Measurements from ENCODE around the gene DCTN2. TPM values are rescaled to one million over a fixed set of nuclear protein-coding genes. Genes with fewer than 3 reads are reported as not detected.

The DCTN2 gene
- polyA plus RNA-seq, 1 donor (not counting 4 experiments of a cell fraction or from before 2014, with no cell fraction given) = 132 TPM

DNA sequence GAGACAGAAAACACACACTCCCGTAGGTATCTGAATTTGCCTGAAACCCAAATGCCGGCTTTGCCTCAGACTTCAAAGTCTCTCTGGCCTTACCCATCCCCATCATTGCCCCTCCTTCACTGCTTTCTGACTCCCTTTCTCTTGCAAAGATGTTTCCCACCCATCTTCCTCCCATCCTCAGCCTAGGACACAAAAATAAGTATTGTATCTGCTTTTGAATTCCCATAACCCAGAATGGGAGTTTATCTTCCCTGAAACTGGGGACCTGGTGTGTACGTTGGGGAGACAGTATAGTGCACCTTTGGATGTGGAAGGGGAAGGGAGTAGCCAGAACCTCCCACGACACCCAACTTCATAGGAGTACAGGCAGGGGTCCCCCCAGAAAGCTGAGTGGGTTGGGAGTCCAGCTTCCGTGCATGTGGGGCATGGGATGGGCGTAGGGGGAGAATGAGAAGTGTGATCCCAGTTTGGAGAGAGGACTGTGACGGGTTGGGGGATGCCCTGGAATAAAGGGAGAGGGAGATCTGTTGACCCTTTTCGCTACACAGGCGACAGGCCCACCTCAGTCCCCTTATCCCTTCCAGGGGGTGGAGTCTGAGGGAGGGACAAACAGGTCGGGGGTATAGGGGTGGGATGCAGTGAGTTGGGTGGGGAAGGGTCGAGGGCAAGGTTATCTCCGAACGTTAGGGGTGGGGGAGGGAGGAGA, 2.4 kb upstream of the DCTN2 start:
- dilution Hi-C loops (cut with MboI; ENCODE audit: extremely low pct_ligation_motif_present, low sequenced_read_pairs) = no loop called here
- no peak overlapping the region for H3K9ac ChIP-seq (ENCODE audit: control insufficient read depth, extremely low read depth, insufficient read depth, low read length)
- no peak for TF ChIP-seq EZH2 (IDR thresholded peaks at IDR 0.05; ENCODE audit: low read length)
- TF ChIP-seq, protein P1, sequence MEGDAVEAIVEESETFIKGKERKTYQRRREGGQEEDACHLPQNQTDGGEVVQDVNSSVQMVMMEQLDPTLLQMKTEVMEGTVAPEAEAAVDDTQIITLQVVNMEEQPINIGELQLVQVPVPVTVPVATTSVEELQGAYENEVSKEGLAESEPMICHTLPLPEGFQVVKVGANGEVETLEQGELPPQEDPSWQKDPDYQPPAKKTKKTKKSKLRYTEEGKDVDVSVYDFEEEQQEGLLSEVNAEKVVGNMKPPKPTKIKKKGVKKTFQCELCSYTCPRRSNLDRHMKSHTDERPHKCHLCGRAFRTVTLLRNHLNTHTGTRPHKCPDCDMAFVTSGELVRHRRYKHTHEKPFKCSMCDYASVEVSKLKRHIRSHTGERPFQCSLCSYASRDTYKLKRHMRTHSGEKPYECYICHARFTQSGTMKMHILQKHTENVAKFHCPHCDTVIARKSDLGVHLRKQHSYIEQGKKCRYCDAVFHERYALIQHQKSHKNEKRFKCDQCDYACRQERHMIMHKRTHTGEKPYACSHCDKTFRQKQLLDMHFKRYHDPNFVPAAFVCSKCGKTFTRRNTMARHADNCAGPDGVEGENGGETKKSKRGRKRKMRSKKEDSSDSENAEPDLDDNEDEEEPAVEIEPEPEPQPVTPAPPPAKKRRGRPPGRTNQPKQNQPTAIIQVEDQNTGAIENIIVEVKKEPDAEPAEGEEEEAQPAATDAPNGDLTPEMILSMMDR (optimal IDR thresholded peaks at IDR 0.05 in 1 of 3, IDR thresholded peaks at IDR 0.05 in 1 of 3, conservative IDR thresholded peaks at IDR 0.05 in 1 of 3; ENCODE audit: extremely low read depth in 1 of 3, insufficient read depth in 2 of 3, low read length in 3 of 3) = no peak
- H2AFZ ChIP-seq (ENCODE audit: control insufficient read depth, low read length) = no peak overlapping the region
- no peaks in the 10 kb centered on the region for H3K9me3 ChIP-seq (ENCODE audit: control insufficient read depth, low read depth, low read length)
- H3K4me2 ChIP-seq (ENCODE audit: control insufficient read depth, extremely low read depth, insufficient read depth, low read depth, low read length) = peak overlapping the region; percentile 66
- DNase-seq (ENCODE audit: low read depth, low spot score) = no peak
- no peak overlapping the region for H3K27ac ChIP-seq (ENCODE audit: control insufficient read depth, insufficient read depth, low read length)
- H3K27me3 ChIP-seq (ENCODE audit: control insufficient read depth, extremely low read depth, insufficient read depth, low read length) = peaks cover 26% of the 10 kb centered on the region
- peak overlapping the region in 1 of 3 experiments; percentile 20 for H3K4me3 ChIP-seq (ENCODE audit: control insufficient read depth in 2 of 3, extremely low read depth in 1 of 3, insufficient read depth in 2 of 3, low read depth in 1 of 3, low read length in 3 of 3)
- peaks cover 3% of the 10 kb centered on the region for H4K20me1 ChIP-seq (ENCODE audit: control insufficient read depth, extremely low read depth, insufficient read depth, low read length)
- peaks cover 20% of the 10 kb centered on the region for H3K4me1 ChIP-seq (ENCODE audit: control insufficient read depth, extremely low read depth, insufficient read depth, low read length)
- H3K9me1 ChIP-seq (ENCODE audit: control insufficient read depth, extremely low read depth, insufficient read depth, low read length) = peaks cover 3% of the 10 kb centered on the region
- FAIRE-seq = no peak
- H3K36me3 ChIP-seq (ENCODE audit: control insufficient read depth in 2 of 2, extremely low read depth in 1 of 2, insufficient read depth in 2 of 2, low read length in 2 of 2) = peaks cover 4 to 8% of the 10 kb centered on the region in 2 experiments
- peaks cover 23% of the 10 kb centered on the region for H3K79me2 ChIP-seq (ENCODE audit: control insufficient read depth, insufficient read depth, low read length)

DNA sequence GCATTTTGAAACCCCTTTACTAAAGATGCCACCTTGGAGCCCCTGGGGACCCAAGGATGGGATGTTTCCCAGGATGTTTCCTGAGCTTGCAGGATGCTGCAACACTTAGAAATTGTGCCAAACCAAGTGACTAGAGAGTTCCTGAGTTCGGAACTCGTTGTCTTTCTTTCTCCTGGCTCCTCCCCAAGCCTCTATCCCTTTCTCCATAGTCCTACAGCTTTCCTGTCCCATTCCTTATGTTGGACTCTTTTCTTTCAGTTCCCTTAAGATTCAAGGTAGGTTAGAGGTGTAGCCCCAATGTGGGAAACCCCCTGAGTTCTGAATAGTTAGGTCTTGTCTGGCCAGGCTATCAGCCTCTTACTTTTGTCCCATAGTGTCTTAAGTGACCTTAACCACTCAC, 1.5 kb upstream of the DCTN2 start:
- dilution Hi-C loops (cut with MboI; ENCODE audit: extremely low pct_ligation_motif_present, low sequenced_read_pairs) = no loop called here
- Histone ChIP-seq H3K36me3 (ENCODE audit: control insufficient read depth in 2 of 2, extremely low read depth in 1 of 2, insufficient read depth in 2 of 2, low read length in 2 of 2) (peaks cover 5 to 8% of the 10 kb centered on the region in 2 experiments), H3K4me3 (ENCODE audit: control insufficient read depth in 2 of 3, extremely low read depth in 1 of 3, insufficient read depth in 2 of 3, low read depth in 1 of 3, low read length in 3 of 3) (no peak overlapping the region), H3K4me1 (ENCODE audit: control insufficient read depth, extremely low read depth, insufficient read depth, low read length) (peaks cover 20% of the 10 kb centered on the region), H3K4me2 (ENCODE audit: control insufficient read depth, extremely low read depth, insufficient read depth, low read depth, low read length) (no peak overlapping the region), H4K20me1 (ENCODE audit: control insufficient read depth, extremely low read depth, insufficient read depth, low read length) (peaks cover 4% of the 10 kb centered on the region), H3K79me2 (ENCODE audit: control insufficient read depth, insufficient read depth, low read length) (peaks cover 29% of the 10 kb centered on the region), H3K9me3 (ENCODE audit: control insufficient read depth, low read depth, low read length) (no peaks in the 10 kb centered on the region), H3K27me3 (ENCODE audit: control insufficient read depth, extremely low read depth, insufficient read depth, low read length) (peaks cover 26% of the 10 kb centered on the region), H3K9me1 (ENCODE audit: control insufficient read depth, extremely low read depth, insufficient read depth, low read length) (peaks cover 3% of the 10 kb centered on the region), H3K9ac (ENCODE audit: control insufficient read depth, extremely low read depth, insufficient read depth, low read length) (no peak overlapping the region), H2AFZ (ENCODE audit: control insufficient read depth, low read length) (no peak overlapping the region), H3K27ac (ENCODE audit: control insufficient read depth, insufficient read depth, low read length) (no peak overlapping the region)
- no peak for FAIRE-seq
- DNase-seq (ENCODE audit: low read depth, low spot score) = no peak
- no peak for TF ChIP-seq EZH2 (IDR thresholded peaks at IDR 0.05; ENCODE audit: low read length)
- TF ChIP-seq, protein P1 (optimal IDR thresholded peaks at IDR 0.05 in 1 of 3, IDR thresholded peaks at IDR 0.05 in 1 of 3, conservative IDR thresholded peaks at IDR 0.05 in 1 of 3; ENCODE audit: extremely low read depth in 1 of 3, insufficient read depth in 2 of 3, low read length in 3 of 3) = no peak
